Measurements from ENCODE around the gene F7.

The F7 gene

DNA sequence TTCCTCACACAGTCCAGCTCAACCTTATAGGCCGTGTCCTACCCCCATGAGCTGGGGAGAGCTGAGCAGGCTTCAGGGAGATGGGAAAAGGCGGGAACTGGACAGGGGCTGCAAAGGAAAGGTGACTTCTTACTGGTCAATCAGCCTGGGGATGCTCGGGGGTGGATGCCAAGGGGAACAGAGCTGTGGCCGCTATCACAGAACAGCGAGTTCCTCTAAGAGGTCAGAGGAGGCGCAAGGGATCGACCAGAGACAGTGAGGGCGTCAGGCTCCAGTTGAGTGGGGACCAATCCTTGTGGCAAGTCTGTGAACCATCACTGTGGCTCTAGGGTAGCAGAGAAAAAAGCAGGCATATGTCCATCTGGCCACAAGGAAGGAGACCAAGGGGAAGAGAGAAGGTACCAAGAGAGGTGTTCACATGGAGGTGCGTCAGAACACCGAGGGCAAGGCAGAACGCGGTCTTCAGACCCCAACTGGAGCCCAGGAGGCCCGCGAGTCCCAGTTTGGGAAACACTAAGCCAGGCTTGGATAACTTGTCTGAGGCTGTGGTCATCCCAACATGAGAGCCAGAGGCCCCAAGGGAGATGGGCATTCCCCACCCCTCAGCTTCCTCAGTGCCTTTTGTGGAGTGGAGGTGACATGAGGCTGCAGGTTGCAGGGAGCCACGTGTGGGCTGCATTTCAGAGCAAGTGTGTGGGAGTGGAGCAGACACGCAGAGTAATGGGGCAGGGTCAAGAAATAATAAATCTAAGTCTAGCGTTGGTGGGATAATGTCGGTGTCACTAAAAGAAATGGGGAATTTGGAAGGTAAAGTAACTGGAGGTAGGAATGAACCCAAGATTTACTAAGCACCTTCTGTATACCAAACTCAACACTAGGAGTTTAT, 20.9 kb downstream of the F7 start:
- FAIRE-seq (no peak), DNase-seq (ENCODE audit: insufficient read length, low spot score) (no peak)
- TF ChIP-seq POLR2A (IDR thresholded peaks at IDR 0.05; ENCODE audit: low read depth, low read length): no peak

GRCh38 chr13:113129480-113129879, 23.9 kb downstream of the F7 start:
- DNase-seq (ENCODE audit: insufficient read length, low spot score): no peak
- FAIRE-seq: no peak
- no peak for TF ChIP-seq POLR2A (IDR thresholded peaks at IDR 0.05; ENCODE audit: low read depth, low read length)

GRCh38 chr13:113129921-113130750, 24.5 kb downstream of the F7 start:
- no peak for TF ChIP-seq POLR2A (IDR thresholded peaks at IDR 0.05; ENCODE audit: low read depth, low read length)
- FAIRE-seq (no peak), DNase-seq (ENCODE audit: insufficient read length, low spot score) (no peak)

- no peak for DNase-seq (ENCODE audit: insufficient read length, low spot score)
- no peak for FAIRE-seq
- TF ChIP-seq POLR2A (IDR thresholded peaks at IDR 0.05; ENCODE audit: low read depth, low read length): no peak
Measured at GRCh38 chr13:113135281-113135760, 29.7 kb downstream of the F7 start.

DNA sequence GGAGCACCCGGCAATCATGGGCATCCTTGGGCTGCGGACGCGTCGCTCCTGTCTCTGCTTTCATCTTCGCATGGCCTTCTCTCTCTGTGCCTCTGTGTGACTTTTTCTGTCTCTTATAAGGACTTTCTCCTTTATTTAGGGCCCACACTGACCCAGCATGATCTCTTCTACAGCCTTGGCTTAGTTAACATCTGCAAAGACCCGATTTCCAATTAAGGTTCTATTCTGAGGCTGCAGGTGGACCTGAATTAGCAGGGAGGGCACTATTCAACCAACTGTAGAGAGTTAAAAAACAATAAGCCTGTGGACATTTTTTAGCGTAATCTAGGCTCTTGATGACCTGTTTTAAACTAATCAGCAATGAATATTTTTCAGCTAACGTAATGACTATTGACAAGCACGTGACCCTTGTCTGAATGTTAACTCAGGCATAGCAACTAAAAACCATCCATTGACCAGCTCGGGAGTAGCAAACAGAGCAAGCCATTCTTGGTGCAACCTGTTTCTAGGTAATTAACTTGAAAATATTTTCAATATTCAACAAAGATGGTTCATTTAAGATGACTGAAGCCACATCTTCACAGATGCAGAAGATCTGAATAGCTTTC, 32.2 kb downstream of the F7 start:
- FAIRE-seq: no peak
- TF ChIP-seq POLR2A (IDR thresholded peaks at IDR 0.05; ENCODE audit: low read depth, low read length): no peak
- no peak for DNase-seq (ENCODE audit: insufficient read length, low spot score)

GRCh38 chr13:113138792-113139551, 33.4 kb downstream of the F7 start:
- FAIRE-seq: no peak
- no peak for DNase-seq (ENCODE audit: insufficient read length, low spot score)
- no peak for TF ChIP-seq POLR2A (IDR thresholded peaks at IDR 0.05; ENCODE audit: low read depth, low read length)

GRCh38 chr13:113139577-113139976, 34.0 kb downstream of the F7 start:
- DNase-seq (ENCODE audit: insufficient read length, low spot score) (no peak), FAIRE-seq (no peak)
- no peak for TF ChIP-seq POLR2A (IDR thresholded peaks at IDR 0.05; ENCODE audit: low read depth, low read length)

- DNase-seq (ENCODE audit: insufficient read length, low spot score) (no peak), FAIRE-seq (no peak)
- no peak for TF ChIP-seq POLR2A (IDR thresholded peaks at IDR 0.05; ENCODE audit: low read depth, low read length)
Measured at GRCh38 chr13:113140677-113141600, 35.3 kb downstream of the F7 start.

GRCh38 chr13:113141601-113141970, 36.0 kb downstream of the F7 start:
- no peak for TF ChIP-seq POLR2A (IDR thresholded peaks at IDR 0.05; ENCODE audit: low read depth, low read length)
- DNase-seq (ENCODE audit: insufficient read length, low spot score) (no peak), FAIRE-seq (no peak)

DNA sequence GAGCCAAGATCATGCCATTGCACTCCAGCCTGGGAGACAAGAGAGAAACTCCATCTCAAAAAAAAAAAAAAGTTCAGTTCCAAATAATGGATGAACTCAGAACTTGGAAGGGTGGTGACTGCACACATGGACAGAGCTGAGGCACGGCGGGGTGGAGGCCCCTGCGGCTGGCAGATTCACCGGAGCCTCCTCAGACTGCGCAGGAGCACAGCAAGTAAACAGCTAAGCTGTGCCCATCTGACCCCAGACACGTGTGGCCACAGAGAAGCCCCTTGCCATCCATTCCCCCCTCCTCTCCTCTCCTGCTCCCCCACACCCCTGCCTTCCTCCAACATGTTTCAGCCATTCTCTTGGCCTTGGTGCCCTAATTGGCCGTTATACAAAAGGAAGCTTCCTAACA, 37.3 kb downstream of the F7 start:
- FAIRE-seq (no peak), DNase-seq (ENCODE audit: insufficient read length, low spot score) (no peak)
- TF ChIP-seq POLR2A (IDR thresholded peaks at IDR 0.05; ENCODE audit: low read depth, low read length): no peak

DNA sequence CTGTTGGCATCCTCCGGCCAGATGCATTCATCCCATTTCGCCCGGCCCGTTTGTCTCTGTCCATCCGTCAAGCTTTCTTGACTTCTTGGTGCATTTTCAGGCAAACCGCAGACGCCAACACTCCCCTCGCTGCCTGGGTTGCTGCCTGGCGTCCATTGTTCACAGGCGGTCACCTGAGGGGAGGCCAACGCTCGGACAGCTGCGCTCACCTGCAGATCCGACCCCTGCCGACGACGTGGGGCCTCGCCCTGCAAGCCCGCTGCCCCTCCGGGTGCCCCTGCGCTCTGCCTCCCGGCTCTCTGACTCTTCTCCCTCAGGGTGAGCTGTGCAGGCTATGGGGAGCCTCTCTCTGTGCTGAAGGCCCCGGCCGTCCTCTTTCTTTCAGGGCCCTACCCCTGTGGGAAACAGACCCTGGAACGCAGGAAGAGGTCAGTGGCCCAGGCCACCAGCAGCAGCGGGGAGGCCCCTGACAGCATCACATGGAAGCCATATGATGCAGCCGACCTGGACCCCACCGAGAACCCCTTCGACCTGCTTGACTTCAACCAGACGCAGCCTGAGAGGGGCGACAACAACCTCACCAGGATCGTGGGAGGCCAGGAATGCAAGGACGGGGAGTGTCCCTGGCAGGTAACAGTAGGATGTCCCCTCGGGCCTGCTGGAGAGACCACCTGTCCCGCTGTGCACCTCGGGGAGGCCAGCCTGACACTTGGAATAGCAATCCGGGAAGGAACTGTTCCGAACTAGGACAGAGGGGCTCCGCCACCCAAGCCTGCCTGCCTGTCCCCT, 38.1 kb downstream of the F7 start:
- no peak for FAIRE-seq
- no peak for TF ChIP-seq POLR2A (IDR thresholded peaks at IDR 0.05; ENCODE audit: low read depth, low read length)

DNA sequence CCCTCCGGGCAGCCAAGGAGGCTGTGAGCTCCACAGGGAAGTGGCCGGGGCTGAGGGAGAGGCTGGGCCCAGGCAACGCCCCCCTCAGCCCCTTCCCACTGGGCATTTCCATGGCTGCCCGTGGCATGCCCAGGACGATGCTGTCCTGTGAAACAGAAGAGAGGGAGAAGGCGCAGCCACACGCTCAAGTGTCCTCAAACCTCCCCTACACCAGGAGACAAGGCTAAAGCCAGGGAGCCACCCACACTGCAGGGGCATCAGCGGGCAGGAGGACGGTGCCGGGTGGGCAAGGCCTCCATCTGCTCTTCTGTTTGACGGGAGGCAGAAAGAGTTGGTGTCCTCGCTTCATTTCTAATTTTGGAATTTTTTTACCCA, 38.7 kb downstream of the F7 start:
- DNase-seq (ENCODE audit: insufficient read length, low spot score): no peak
- no peak for FAIRE-seq
- TF ChIP-seq POLR2A (IDR thresholded peaks at IDR 0.05; ENCODE audit: low read depth, low read length): no peak

More for the DNA sequence above, 38.1 kb downstream of the F7 start:
- DNase-seq (ENCODE audit: insufficient read length, low spot score): no peak
